ENCODE results near the gene KRT80.

Gene KRT80

GRCh38 chr12:52179396-52179973, 12.3 kb downstream of the KRT80 start:
- DNase-seq (ENCODE audit: low spot score): no peak

DNA sequence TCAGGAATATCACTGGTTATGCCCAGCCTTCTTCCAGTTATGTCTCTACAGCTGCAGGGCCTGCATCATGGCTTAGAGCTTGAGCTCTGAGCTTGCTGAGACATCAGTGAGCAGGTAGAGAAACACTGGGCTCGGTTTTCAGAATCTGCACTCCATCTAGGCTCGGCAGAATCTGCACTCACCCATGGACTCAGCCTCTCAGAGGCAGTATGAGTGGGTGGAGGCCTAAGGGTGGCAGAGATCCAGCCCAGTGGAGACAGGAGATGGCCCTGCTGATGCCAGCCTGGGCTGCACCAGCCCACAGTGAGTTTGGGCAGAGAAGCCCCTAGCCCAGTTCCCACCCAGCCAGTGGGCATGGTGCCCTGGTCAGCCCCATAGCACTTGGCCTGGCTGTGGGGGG, 12.8 kb downstream of the KRT80 start:
- DNase-seq (ENCODE audit: low spot score): no peak

DNA sequence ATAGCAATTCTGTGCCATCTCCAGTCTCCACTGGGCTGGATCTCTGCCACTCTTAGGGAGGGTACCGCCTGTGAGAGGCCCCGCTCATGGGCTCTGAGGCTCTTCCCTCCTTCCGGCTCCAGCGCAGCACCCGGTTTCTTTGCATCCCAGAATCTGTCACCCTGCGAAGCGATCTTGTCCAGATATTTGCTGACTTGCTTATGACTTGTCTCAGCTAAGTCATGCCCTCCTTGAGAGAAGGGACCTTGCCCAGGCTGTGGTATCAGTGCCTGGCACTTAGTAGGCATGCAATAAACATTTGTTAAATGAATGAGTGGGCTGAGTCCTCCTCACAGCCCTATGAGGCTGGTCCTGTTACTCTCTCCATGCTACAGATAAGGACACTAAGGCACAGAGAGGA, 13.4 kb downstream of the KRT80 start:
- DNase-seq (ENCODE audit: low spot score): no peak

- no peak for DNase-seq (ENCODE audit: low spot score)
These were observed 16.2 kb downstream of the KRT80 start for GRCh38 chr12:52175371-52176350.

DNA sequence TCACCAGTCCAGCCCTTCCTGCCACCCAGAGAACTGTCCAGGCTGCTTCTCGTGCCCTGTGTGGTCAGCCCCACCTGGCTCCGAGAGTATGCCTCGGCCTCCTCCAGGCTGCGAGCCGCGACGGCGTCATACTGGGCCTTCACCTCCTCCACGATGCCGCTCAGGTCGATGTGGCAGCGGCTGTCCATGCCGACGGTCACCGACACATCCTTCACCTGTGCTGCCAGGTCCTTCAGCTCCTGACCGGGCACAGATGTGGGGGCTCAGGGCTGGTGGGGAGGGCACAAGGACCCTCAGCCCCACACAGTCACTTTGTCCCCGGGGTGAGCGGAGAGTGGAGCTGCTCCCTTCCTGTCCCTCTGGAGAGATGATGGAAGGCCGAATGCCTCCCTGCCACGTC, 18.3 kb downstream of the KRT80 start:
- DNase-seq (ENCODE audit: low spot score): no peak

DNA sequence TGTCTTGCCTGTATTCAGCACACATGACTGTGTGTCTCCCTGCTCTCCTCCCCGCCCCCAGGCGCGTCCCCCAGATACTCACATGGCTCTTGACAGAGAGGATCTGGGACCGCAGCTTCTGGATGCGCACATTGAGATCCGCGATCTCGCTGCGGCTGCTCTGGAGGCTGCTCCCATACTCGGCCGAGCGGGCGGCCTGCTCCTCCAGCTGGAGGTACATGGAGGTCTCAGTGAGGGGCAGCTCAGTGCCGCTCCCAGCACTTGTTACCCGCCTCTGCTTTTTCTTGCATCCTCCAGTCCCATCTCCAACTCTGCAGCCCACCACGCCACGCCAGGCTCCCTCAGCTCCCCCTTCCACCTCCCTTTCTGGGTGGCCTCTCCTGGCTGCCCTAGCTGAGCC, 18.9 kb downstream of the KRT80 start:
- no peak for DNase-seq (ENCODE audit: low spot score)

- no peak for DNase-seq (ENCODE audit: low spot score)
These were observed 19.8 kb downstream of the KRT80 start for GRCh38 chr12:52171950-52172512.

- DNase-seq (ENCODE audit: low spot score): no peak
These were observed 21.0 kb downstream of the KRT80 start for GRCh38 chr12:52170827-52171226.

GRCh38 chr12:52169886-52170285, 21.9 kb downstream of the KRT80 start:
- DNase-seq (ENCODE audit: low spot score): no peak

DNA sequence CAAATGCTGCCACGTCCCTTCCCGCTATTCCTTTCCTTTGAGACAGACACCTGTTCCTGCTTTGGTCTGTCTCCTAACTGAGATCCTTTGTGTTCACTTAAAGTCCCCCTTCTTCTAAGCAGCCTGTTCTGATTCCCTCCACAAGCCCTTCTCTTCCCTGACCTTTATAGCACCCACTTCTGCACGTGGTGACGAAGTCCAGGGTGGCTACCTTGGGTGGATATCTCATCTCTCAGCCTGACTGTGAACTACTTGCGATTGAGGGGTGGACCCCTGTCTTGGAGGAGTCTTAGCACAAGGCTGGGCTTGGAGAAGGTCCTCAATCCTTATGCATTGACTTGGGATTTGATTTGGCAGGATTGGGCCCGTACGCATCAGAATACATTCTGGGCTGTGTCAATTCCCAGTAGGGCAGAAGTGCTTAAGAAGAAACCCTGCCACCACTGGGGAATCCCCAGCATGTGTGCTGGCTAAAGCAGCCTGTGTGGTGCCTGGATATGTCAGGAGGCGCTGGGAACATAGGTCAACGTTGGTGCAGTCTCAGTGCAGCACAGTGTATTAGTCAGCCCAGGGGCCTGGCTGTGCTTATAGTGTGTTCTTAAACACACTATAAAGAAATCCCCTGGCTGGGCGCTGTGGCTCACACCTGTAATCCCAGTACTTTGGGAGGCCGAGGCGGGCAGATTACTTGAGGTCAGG, 23.6 kb downstream of the KRT80 start:
- DNase-seq (ENCODE audit: low spot score): no peak

GRCh38 chr12:52167526-52167925, 24.3 kb downstream of the KRT80 start:
- DNase-seq (ENCODE audit: low spot score): no peak

- DNase-seq (ENCODE audit: low spot score): no peak
These were observed 25.1 kb downstream of the KRT80 start for GRCh38 chr12:52166672-52167071.

DNA sequence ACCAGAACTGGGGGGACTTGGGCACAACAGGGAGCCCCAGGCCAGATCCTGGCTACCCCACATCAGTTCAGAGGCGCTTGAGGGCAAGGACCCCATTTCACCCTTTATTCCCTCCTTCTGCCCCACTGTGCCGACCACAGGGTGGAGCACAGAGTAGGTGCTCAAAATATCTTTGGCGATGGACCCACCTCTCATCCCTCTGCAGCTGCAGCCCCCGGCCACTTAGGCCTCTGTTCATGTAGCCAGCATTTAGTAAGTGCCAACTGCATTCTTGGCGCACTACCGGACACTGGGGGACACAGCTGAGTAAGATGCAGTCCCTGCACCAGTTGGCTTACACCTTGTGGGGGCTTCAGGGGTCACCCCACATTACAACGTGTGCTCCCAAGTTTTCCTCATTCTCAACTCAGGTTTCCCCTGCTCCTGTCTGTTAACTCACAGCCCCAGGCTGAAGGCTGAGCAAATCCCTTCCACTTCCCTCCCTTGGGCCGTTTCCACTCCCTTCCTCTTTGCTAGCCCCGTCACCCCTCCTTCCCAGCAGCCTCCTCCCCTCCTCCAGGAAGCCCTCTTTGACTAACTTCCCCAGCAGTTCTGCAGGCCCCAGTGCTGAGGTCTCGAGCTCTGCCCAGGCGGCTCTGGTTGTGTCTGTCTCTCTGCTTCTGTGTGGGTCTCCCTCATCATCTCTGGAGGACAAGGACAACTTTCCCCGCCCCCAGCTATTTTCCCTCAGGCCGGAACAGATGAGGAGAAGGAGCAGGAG, 26.5 kb downstream of the KRT80 start:
- DNase-seq (ENCODE audit: low spot score): no peak

- DNase-seq (ENCODE audit: low spot score): no peak
These were observed 27.2 kb downstream of the KRT80 start for GRCh38 chr12:52164624-52165023.

- DNase-seq (ENCODE audit: low spot score): no peak
These were observed 28.8 kb downstream of the KRT80 start for GRCh38 chr12:52162981-52163380.

DNA sequence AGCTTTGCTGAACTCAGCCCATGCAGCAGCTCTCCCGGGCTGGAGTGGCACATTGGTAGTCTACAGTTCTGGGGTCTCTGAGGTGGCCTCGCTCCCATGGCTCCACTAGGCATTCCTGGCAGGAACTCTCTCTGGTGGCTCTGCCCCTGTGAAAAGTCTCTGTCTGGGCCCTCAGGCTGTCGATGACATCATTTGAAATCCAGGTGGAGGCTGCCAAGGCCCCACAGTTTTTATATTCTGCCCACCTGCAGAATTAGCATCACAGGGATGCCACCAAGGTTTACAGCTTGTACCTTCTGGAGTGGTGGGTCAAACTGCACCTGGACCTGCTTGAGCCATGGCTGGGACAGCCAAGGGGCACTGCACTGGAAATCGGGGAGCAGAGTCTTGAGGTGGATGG, 31.6 kb downstream of the KRT80 start:
- no peak for DNase-seq (ENCODE audit: low spot score)

- DNase-seq (ENCODE audit: low spot score): no peak
These were observed 34.2 kb downstream of the KRT80 start for GRCh38 chr12:52157566-52158150.

GRCh38 chr12:52156757-52157565, 34.9 kb downstream of the KRT80 start:
- peak; percentile 85 for DNase-seq (ENCODE audit: low spot score)

- no peak for DNase-seq (ENCODE audit: low spot score)
These were observed 35.5 kb downstream of the KRT80 start for GRCh38 chr12:52156311-52156710.

- DNase-seq (ENCODE audit: low spot score): no peak
These were observed 36.6 kb downstream of the KRT80 start for GRCh38 chr12:52155048-52155868.

Measured in HuH-7.5 (cell line).